GM04503 (cell line): ENCODE results near the gene ZNF609.
"Not testable (repeated sequence)": the region's sequence is repeated elsewhere in the genome, so short reads cannot be mapped to it uniquely, and the experiment has no call there.

Experiments used
- DNase-seq: peaks from one replicate; pipeline ENCODE4 v3.0.0-alpha.2; 2012; ENCODE audit warnings: low read depth

The ZNF609 gene

DNA sequence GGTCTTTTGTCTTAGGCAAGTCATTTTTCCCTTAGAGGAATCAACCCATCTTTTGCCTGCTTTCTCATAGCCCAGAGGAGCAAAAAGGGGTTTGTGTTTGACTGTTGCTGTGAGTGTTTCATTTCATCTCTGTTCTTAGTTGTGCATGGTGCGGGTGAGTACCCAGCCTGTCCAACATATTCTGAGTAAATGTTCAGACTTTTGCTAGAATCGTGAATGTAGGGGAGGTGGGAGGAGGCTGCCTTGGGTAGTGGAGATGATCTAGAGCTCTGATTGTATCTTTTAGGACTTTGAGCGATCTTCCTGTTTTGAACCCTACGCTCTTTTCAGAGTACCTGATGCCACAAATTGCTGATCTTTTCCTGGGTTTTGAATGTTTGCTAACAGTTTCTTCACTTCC lies 123.1 kb downstream of the ZNF609 start:
- no peak for DNase-seq

DNA sequence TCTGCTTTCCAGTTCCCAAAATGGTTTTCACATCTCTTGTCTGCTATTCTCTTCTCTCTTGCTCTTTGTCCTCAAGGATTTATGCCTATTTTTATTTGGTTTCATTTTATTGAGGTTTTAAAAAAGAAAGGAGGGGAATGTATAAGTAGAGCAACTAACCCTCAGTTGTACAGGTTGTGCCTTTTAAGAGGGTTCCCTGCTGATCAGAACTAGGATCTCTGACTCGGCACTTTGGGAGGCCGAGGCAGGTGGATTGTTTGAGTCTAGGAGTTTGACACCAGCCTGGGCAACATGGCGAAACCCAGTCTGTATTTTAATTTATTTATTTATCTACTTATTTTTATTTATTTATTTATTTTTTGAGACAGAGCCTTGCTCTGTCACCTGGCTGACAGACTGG lies 123.6 kb downstream of the ZNF609 start:
- no peak for DNase-seq

DNA sequence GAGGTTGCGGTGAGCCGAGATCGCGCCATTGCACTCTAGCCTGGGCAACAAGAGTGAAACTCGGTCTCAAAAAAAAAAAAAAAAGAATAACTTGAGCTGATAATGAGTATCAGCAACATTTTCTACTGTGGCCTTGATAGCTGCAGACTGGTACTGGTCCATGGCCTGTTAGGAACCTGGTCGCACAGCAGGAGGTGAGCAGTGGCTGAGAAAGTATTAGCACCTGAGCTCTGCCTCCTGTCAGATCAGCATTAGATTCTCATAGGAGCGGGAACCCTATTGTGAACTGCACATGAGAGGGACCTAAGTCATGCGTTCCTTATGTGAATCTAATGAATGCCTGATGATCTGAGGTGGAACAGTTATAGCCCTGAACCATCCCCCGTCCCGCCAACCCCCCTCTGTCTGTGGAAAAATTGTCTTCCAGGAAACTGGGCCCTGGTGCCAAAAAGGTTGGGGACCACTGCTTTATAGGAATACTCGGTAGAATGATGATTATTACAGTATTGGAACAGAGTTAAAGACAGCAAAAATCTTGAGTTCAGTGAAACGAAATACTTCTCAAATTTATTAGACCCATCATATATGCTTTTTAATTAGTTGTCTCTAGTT lies 126.0 kb downstream of the ZNF609 start:
- no peak for DNase-seq

DNA sequence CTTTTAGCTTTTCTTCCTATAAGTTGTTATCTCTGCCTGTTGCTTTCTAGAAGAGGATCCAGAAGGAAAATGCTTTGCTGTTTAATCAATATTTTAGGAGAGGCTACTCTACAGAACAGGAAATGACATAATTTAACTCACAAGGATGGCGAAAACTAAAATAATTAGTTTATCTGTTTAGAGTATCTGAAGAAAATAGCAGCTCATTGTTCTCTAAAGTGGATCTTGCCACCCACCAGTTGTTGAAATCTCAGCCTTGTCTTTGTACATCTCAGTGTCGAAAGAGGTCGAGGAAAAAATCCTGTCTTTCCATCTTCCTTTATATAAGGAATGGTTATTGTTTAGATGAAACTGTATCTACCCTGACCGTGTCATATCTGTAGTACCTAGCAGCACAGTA lies 126.6 kb downstream of the ZNF609 start:
- no peak for DNase-seq

DNA sequence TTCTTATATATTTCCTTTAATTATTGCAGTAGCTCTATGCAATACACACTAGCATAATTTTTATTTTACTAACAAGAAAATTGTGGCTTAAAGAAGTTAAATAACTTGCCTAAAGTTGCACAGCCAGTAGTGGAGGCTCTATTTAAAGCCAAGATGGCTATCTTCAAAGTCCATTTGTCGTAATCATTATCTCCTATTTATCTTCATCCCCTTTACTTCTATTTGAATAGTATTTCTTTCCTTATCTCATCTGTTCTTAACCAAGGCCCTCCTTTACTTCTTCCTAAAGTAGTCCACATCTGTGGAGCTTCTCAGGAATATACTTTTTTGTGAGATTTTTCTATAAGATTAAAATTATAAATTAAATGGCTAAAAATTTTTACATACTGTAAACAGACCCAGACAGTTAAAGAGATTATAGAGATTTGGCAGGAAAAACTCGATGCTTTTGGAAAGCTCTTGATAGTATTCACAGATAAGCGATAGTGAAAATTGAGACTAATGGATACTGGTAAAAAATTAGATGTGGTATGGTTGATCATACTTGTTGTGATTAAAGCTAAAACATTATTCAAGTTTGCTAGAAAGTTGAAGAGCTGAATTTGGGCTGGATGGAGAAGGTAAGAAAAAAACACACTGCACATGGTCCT lies 129.2 kb downstream of the ZNF609 start:
- DNase-seq = no peak

- not testable (repeated sequence) for DNase-seq
These were observed 132.5 kb downstream of the ZNF609 start for GRCh38 chr15:64592845-64593244.

DNA sequence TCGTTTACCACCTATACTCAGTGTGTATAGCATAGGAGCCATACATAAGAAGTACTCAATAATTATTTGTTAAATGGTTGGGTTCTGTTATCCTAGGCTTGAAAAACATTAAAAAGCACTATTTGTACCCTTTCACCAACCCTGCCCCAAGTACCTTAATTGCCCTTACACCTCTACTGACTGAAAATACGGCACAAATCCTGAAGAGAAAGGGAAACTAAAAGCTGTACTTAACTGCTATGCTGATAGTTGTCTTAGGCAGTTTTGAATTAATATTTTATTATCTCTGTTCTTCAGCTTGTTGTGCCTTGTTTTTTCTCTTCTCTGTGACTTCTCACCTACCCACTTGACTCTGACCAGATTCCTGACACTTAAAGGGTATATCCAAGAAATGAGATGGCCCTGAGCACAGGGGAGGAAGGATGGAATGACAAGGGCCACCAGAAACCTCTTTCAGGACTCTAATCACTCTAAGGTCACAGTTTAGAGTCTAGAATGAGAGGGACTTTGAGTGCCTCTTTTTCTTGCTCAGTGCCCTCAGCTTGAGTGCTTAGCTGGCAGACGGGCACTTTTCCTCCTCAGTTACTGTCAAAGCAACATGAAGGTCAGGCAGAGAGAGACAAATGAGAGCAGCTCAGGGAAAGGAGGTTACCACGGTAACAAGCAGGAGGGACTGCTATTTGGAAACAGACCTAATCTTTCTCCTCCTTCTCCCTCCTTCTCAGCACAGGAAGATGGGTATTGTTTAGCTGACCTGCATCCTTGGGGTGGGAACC lies 136.5 kb downstream of the ZNF609 start:
- peak; percentile 35 for DNase-seq

- no peak for DNase-seq
These were observed 137.1 kb downstream of the ZNF609 start for GRCh38 chr15:64597477-64597822.

- no peak for DNase-seq
These were observed 138.8 kb downstream of the ZNF609 start for GRCh38 chr15:64599226-64599625.

DNA sequence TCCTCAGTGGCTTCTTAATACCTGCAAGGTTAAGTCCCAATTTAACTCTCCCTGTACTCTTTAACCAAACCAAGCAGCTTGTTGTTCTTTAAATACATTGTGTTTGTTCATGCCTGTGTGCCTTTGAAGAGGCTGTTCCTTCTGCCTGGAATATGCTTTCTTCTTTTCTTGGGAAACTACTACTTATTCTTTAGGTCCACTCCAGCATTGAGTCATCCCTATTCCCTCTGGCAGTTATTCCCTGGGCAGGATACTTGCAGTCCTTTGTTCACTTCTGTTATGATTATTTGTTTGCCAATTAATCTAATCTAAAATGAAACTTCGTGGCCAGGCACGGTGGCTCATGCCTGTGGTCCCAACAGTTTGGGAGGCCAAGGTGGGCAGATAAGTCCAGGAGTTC lies 139.3 kb downstream of the ZNF609 start:
- no peak for DNase-seq

- DNase-seq = no peak
These were observed 140.4 kb downstream of the ZNF609 start for GRCh38 chr15:64600794-64601193.

DNA sequence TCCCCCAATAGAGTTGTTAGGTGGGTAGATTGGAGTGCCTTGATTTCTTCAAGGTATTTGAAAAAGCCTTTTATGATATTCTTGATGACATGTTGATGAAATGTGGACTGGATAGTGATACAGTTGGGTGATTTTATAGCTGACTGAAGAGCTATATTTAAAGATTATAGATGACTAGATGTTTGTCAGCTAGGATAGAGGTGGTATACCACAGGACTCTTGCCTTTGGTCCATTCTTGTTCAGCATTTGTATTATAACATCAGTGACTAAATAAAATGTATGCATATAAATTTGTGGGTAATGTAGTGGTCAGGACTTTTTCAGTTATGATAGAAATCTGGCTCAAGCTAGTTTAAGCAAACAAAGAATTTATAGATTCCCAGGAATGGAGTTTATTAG lies 143.9 kb downstream of the ZNF609 start:
- DNase-seq = no peak

DNA sequence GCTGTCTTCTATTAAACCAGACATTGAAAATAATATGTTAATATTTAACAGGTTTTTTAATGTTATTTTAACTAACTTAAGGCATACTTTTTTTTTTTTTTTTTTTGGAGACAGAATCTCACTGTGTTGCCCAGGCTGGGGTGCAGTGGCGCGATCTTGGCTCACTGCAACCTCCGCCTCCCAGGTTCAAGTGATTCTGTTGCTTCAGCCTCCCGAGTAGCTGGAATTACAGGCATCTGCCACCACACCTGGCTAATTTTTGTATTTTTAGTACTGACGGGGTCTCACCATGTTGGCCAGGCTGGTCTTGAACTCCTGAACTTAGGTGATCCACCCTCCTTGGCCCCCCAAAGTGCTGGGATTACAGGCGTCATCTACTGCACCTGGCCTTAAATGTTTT lies 147.0 kb downstream of the ZNF609 start:
- DNase-seq = not testable (repeated sequence)

- no peak for DNase-seq
These were observed 150.0 kb downstream of the ZNF609 start for GRCh38 chr15:64610257-64610919.

GRCh38 chr15:64611085-64611725 lies 150.8 kb downstream of the ZNF609 start:
- no peak for DNase-seq

- DNase-seq = no peak
These were observed 154.1 kb downstream of the ZNF609 start for GRCh38 chr15:64614519-64614918.

DNA sequence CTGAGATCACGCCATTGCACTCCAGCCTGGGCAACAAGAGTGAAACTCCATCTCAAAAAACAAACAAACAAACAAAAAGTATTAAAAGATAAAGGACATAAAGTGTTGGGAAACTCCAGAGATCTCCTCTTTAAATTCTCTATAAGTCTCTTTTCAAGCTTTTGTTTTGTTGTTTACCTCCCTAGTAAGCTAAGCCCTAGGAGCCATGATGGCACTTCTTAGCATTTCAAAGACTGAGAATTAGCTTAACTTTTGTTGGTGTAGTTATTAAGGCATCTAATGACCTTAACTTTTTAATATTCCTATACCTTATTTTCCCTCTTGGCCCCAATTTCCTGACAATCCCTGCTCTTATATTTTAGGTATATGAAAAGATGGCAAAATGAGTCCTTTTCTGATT lies 157.3 kb downstream of the ZNF609 start:
- no peak for DNase-seq

- no peak for DNase-seq
These were observed 157.8 kb downstream of the ZNF609 start for GRCh38 chr15:64618138-64618537.

GRCh38 chr15:64618540-64618939 lies 158.2 kb downstream of the ZNF609 start:
- no peak for DNase-seq

DNA sequence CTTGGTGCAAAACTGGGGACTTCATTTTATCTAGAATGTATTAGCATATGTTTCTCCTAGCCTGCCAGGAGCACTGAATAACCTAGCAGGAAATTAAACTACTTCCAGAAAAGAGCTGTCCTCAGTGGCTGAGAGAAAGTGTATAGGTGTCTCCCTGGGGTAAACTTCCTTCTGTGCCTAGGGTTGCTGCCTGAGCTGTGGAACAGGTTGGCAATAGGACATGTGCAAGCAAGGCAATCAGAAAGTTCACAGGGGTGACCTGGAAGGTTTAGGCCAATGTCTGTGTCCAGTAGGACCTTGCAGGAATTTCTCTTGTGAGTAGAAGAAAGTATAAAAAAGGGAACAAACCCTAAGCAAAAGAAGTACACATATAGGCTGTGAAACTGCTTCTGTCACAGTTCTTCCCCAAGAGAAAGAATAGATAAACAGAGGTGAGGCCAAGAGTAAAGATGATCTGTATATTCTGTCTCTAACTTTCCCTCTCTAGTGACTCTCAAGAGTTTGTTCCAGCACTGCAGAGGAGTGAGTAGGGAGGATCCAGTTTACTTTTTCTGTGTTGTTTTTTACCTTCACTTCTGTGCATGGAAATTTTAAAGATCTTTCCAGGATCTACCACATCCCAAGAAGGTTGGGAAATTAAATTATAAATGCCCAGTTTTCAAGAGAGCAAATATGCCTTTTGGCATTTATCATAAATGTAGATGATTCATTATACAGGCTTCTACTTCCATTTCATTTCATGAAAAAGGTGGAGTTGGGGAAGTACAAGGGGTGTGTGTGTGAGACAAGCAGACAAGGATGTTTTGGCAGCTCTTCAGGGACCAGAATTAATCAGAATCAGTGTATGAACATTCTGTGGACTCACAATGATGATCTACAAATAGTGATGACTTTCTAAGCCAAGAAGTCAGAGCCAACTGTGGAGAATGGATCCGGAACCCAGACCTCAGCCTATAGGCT lies 159.8 kb downstream of the ZNF609 start:
- no peak for DNase-seq

DNA sequence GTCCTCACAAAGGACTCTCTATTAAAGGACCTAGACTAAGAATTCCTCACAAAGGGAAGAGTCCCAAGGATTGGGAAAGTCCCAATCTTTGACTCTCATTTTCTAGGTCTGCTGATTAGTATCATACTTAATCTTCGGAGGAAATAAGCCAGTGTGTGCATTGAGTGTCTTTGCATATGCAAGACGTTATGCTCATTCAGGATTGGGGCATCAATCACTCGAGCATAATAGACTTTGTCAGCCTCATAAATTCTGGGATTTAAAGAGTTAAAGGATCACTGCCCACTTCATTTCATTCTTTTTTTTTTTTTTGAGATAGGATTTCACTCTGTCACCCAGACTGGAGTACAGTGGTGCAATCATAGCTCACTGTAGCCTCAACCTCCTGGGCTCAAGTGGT lies 160.7 kb downstream of the ZNF609 start:
- DNase-seq = no peak
